GM21423 (cell line): Measurements from ENCODE around the gene USP33.
"Not testable (repeated sequence)": the region's sequence is repeated elsewhere in the genome, so short reads cannot be mapped to it uniquely, and the experiment has no call there.

Experiments used
- ATAC-seq: cut with Tn5 transposase; IDR thresholded peaks from one replicate; pipeline ENCODE4 v1.9.1; 2021; ENCODE audit warnings: mild to moderate bottlenecking, moderate library complexity; ENCODE audit not compliant: unreplicated experiment

USP33 gene

GRCh38 chr1:77759071-77760028, at the start of gene USP33:
USP33 (minus strand) TSS chr1:77759852; CDS start chr1:77741697, 18,155 bp downstream.
- peak; percentile 96 for ATAC-seq

- no peak for ATAC-seq
Observed at GRCh38 chr1:77803371-77803770, 43.7 kb upstream of the USP33 start.

GRCh38 chr1:77802026-77802425, 42.4 kb upstream of the USP33 start:
- no peak for ATAC-seq

GRCh38 chr1:77797991-77798390, 38.3 kb upstream of the USP33 start:
- no peak for ATAC-seq

- ATAC-seq = no peak
Observed at GRCh38 chr1:77796695-77797405, 37.2 kb upstream of the USP33 start.

GRCh38 chr1:77794550-77794949, 34.9 kb upstream of the USP33 start:
- no peak for ATAC-seq

- ATAC-seq = not testable (repeated sequence)
Observed at GRCh38 chr1:77786093-77786741, 26.6 kb upstream of the USP33 start.

GRCh38 chr1:77783141-77783540, 23.5 kb upstream of the USP33 start:
- ATAC-seq = no peak

GRCh38 chr1:77781683-77782082, 22.0 kb upstream of the USP33 start:
- ATAC-seq = peak; percentile 32

- ATAC-seq = peak; percentile 93
Observed at GRCh38 chr1:77779529-77780281, 20.1 kb upstream of the USP33 start, which contains the start of gene MIGA1. MIGA1 (plus strand) TSS chr1:77779649; CDS start chr1:77783253, 3,604 bp downstream.

- ATAC-seq = no peak
Observed at GRCh38 chr1:77776007-77776700, 16.5 kb upstream of the USP33 start.

- ATAC-seq = no peak
Observed at GRCh38 chr1:77768006-77768405, 8.4 kb upstream of the USP33 start.

- ATAC-seq = no peak
Observed at GRCh38 chr1:77762072-77762476, 2.4 kb upstream of the USP33 start.

GRCh38 chr1:77757603-77758002, 2.0 kb downstream of the USP33 start:
- ATAC-seq = no peak

- no peak for ATAC-seq
Observed at GRCh38 chr1:77757066-77757584, 2.5 kb downstream of the USP33 start.

GRCh38 chr1:77756052-77756754, 3.4 kb downstream of the USP33 start:
- no peak for ATAC-seq

GRCh38 chr1:77749489-77749888, 10.2 kb downstream of the USP33 start:
- ATAC-seq = not testable (repeated sequence)

- ATAC-seq = no peak
Observed at GRCh38 chr1:77744576-77744975, 15.1 kb downstream of the USP33 start.

GRCh38 chr1:77742011-77742555, 17.6 kb downstream of the USP33 start:
- no peak for ATAC-seq
